Endothelial cell of umbilical vein (primary cell): Measurements from ENCODE around the gene ACSS1. TPM values are rescaled to one million over a fixed set of nuclear protein-coding genes. Genes with fewer than 3 reads are reported as not detected.

Source experiments
- BruUV-seq: library from RNA; stranded (reverse); fragments of 400-500 nt; replicated peaks from 2 replicates; lab custom pipeline; 2021; lab: Mats Ljungman, UMichigan
- CTCF ChIA-PET: fragments of 300-600, 350-600 bp; sonication (Branson Sonifier 250); formaldehyde crosslinking; loops from one replicate; lab custom pipeline; 2021; ENCODE audit warnings: antibody characterized with exemption, inconsistent platforms; lab: Charles Lee
- POLR2A ChIA-PET: fragments of 300-600, 350-600 bp; sonication (Branson Sonifier 250); formaldehyde crosslinking; loops from one replicate; lab custom pipeline; 2021; ENCODE audit warnings: antibody characterized with exemption, inconsistent platforms; lab: Charles Lee
- DNase-seq: peaks from one replicate; pipeline ENCODE4 v3.0.0-alpha.2; 2011; ENCODE audit warnings: low read depth, low spot score
- FAIRE-seq: peaks from 2 replicates; lab custom pipeline; 2011; peaks lifted over from hg19 to GRCh38; lab: Jason Lieb, UNC
- H2AFZ ChIP-seq: 2 replicates; pipeline ENCODE4 v1.6.0; 2012; ENCODE audit warnings: low read depth, low read length, control low read depth, inconsistent platforms
- H3K27ac ChIP-seq: 2 replicates; pipeline ENCODE4 v1.5.1; 2011; ENCODE audit warnings: low read depth, mild to moderate bottlenecking, control low read depth, low read length, moderate library complexity; ENCODE audit not compliant: insufficient read depth
- H3K27me3 ChIP-seq, 2 experiments: 2 replicates each; pipeline versions ENCODE4 v1.6.0 to v1.6.1; 2011; ENCODE audit warnings: low read length in 2 of 2, mixed read lengths in 1 of 2; ENCODE audit not compliant: control insufficient read depth in 2 of 2, insufficient read depth in 2 of 2
- H3K36me3 ChIP-seq, 2 experiments: 2 replicates in 1 of 2; 3 replicates in 1 of 2; pipeline ENCODE4 v1.5.1; 2011; ENCODE audit warnings: low read length in 2 of 2, mild to moderate bottlenecking in 1 of 2, moderate library complexity in 1 of 2; ENCODE audit not compliant: control insufficient read depth in 2 of 2, insufficient read depth in 2 of 2; ENCODE audit errors: extremely low read depth in 1 of 2
- H3K4me1 ChIP-seq: 3 replicates; pipeline ENCODE4 v1.5.1; 2011; ENCODE audit warnings: mild to moderate bottlenecking, low read length; ENCODE audit not compliant: control insufficient read depth, insufficient read depth; ENCODE audit errors: extremely low read depth
- H3K4me2 ChIP-seq: 2 replicates; pipeline ENCODE4 v1.6.1; 2011; ENCODE audit warnings: low read length, control low read depth, mixed read lengths; ENCODE audit not compliant: insufficient read depth
- H3K4me3 ChIP-seq, 3 experiments: fragments of 200-600 bp in 1 of 3; sonication (generic), shearing (Covaris generic) in 1 of 3; replicated peaks in 1 of 3; 2 replicates each; pipeline ENCODE4 v1.5.1; 2011 to 2016; ENCODE audit warnings: control low read depth in 3 of 3, low read length in 3 of 3, mild to moderate bottlenecking in 2 of 3, inconsistent platforms in 1 of 3, low read depth in 1 of 3, moderate library complexity in 1 of 3; ENCODE audit not compliant: insufficient read depth in 1 of 3
- H3K79me2 ChIP-seq: 2 replicates; pipeline ENCODE4 v1.6.0; 2012; ENCODE audit warnings: low read length, inconsistent platforms; ENCODE audit not compliant: control insufficient read depth, insufficient read depth
- H3K9ac ChIP-seq: replicated peaks from 2 replicates; pipeline ENCODE3; 2011; ENCODE audit warnings: low read length, control low read depth; ENCODE audit not compliant: insufficient read depth; ENCODE audit errors: extremely low read depth
- H3K9me1 ChIP-seq: replicated peaks from 3 replicates; pipeline ENCODE4 v1.6.0; 2011; ENCODE audit warnings: mild to moderate bottlenecking, low read length; ENCODE audit not compliant: control insufficient read depth, insufficient read depth; ENCODE audit errors: extremely low read depth
- H3K9me3 ChIP-seq: replicated peaks from 2 replicates; pipeline ENCODE4 v1.5.1; 2012; ENCODE audit warnings: low read length, inconsistent platforms; ENCODE audit not compliant: control insufficient read depth, insufficient read depth
- H4K20me1 ChIP-seq: replicated peaks from 2 replicates; pipeline ENCODE3; 2011; ENCODE audit warnings: mild to moderate bottlenecking, low read length; ENCODE audit not compliant: control insufficient read depth, insufficient read depth; ENCODE audit errors: extremely low read depth
- CTCF ChIP-seq, 2 donors: IDR thresholded peaks; 1 replicate in 1 of 2; 2 replicates in 1 of 2; pipeline ENCODE4 v1.5.1; 2011; ENCODE audit warnings: low read length in 2 of 2, mild to moderate bottlenecking in 2 of 2, moderate library complexity in 2 of 2, control low read depth in 1 of 2, inconsistent platforms in 1 of 2, low read depth in 1 of 2; ENCODE audit not compliant: insufficient read depth in 1 of 2; ENCODE audit errors: extremely low read depth in 1 of 2
- EZH2 ChIP-seq: IDR thresholded peaks from 2 replicates; pipeline ENCODE4 v1.6.1; 2012; ENCODE audit warnings: borderline replicate concordance, low read depth, mild to moderate bottlenecking, moderate library complexity, low read length, inconsistent platforms; ENCODE audit not compliant: severe bottlenecking
- JUN ChIP-seq: IDR thresholded peaks from 2 replicates; pipeline ENCODE4 v1.6.1; 2011; ENCODE audit warnings: borderline replicate concordance, low read depth; ENCODE audit not compliant: insufficient read length, insufficient read depth
- MYC ChIP-seq: IDR thresholded peaks from one replicate; pipeline ENCODE4 v1.6.1; 2011; ENCODE audit warnings: mild to moderate bottlenecking, low read depth, low read length
- POLR2A ChIP-seq: IDR thresholded peaks from 2 replicates; pipeline ENCODE4 v1.6.1; 2012; ENCODE audit warnings: low read depth, mild to moderate bottlenecking, control low read depth, low read length
- POLR2AphosphoS5 ChIP-seq: IDR thresholded peaks from 2 replicates; pipeline ENCODE4 v1.6.1; 2012; ENCODE audit warnings: low read depth, mild to moderate bottlenecking, control low read depth, low read length, moderate library complexity; ENCODE audit not compliant: insufficient read depth
- dilution Hi-C: fragments of 300-500 bp; cut with MboI; formaldehyde crosslinking; loops from one replicate; pipeline ENCODE4 v1.15.0; 2019; ENCODE audit warnings: low sequenced_read_pairs; ENCODE audit not compliant: extremely low pct_ligation_motif_present
- intact Hi-C: fragments of 100-400 bp; cut with micrococcal nuclease; formaldehyde crosslinking; loops from one replicate; pipeline ENCODE4 v1.10.0; 2022
- polyA plus RNA-seq, 4 experiments: library from polyadenylated mRNA; depleted of rRNA in 3 of 4; stranded (reverse) in 3 of 4; unstranded in 1 of 4; fragments of >200 nt; gene quantifications; 2 replicates each; pipeline versions ENCODE4 v1.2.1 to v1.2.3, GENCODE V29; 2011 to 2012; ENCODE audit warnings: missing spikeins in 1 of 4
- total RNA-seq: library from RNA; stranded (reverse); gene quantifications from 2 replicates; pipeline ENCODE4 v1.2.3, GENCODE V29; 2021

ACSS1 gene
- total and polyA plus RNA-seq, 2 donors (not counting 3 experiments of a cell fraction or from before 2014, with no cell fraction given): 6.2 to 17.9 TPM

- no peak overlapping the region for H3K9ac ChIP-seq
- ChIA-PET CTCF (interaction anchor here (0.6 to 4.7 kb wide), 15 partner anchors 20 to 1057 kb away, joined by 3 to 96 read pairs (median 5); partner anchors contain the start of genes GINS1 and PYGB), POLR2A (no interaction called here)
- H3K27me3 ChIP-seq: peaks cover 0 to 11% of the 10 kb centered on the region in 2 experiments
- no peaks in the 10 kb centered on the region for H3K9me3 ChIP-seq
- peak overlapping the region; percentile 40 for H2AFZ ChIP-seq
- H3K4me2 ChIP-seq: no peak overlapping the region
- H3K79me2 ChIP-seq: peaks cover 12% of the 10 kb centered on the region
- FAIRE-seq (peak; percentile 78), DNase-seq (peak; percentile 78)
- no peak overlapping the region for H3K4me3 ChIP-seq
- H3K36me3 ChIP-seq: no peaks in the 10 kb centered on the region
- intact Hi-C loops (loop anchor here (1.0 to 2.0 kb wide), 6 partner anchors 42 to 405 kb away; no protein-coding TSS in a partner anchor), dilution Hi-C loops (no loop called here)
- H3K4me1 ChIP-seq: peaks cover 19% of the 10 kb centered on the region
- H3K27ac ChIP-seq: no peak overlapping the region
- no peaks in the 10 kb centered on the region for H4K20me1 ChIP-seq
- no peaks in the 10 kb centered on the region for H3K9me1 ChIP-seq
- no peak for TF ChIP-seq POLR2A
- TF ChIP-seq JUN: no peak
- no peak for TF ChIP-seq POLR2AphosphoS5
- TF ChIP-seq CTCF (IDR thresholded peaks at IDR 0.05; ENCODE audit: extremely low read depth in 1 of 2, insufficient read depth in 1 of 2, low read depth in 1 of 2, low read length in 2 of 2): peak; percentile 87 to 95
- TF ChIP-seq MYC: no peak
- no peak for TF ChIP-seq EZH2
- no TSS peak for BruUV-seq
Observed at GRCh38 chr20:24994470-24995368, 63.2 kb downstream of the ACSS1 start.
